MM.1S (cell line): ENCODE data around the gene RAD23A.

Source experiments
- EZH2phosphoT487 ChIP-seq: fragments of 300-600 bp; sonication (generic); IDR thresholded peaks from 2 replicates; pipeline ENCODE4 v1.6.1; 2018; ENCODE audit warnings: antibody characterized with exemption, low read length
- TF ChIP-seq, protein P1 (sequence below): fragments of 300-600 bp; sonication (generic); IDR thresholded peaks from 2 replicates; pipeline ENCODE4 v1.5.1; 2016; ENCODE audit warnings: antibody characterized with exemption, low read length, mixed read lengths

DNA sequence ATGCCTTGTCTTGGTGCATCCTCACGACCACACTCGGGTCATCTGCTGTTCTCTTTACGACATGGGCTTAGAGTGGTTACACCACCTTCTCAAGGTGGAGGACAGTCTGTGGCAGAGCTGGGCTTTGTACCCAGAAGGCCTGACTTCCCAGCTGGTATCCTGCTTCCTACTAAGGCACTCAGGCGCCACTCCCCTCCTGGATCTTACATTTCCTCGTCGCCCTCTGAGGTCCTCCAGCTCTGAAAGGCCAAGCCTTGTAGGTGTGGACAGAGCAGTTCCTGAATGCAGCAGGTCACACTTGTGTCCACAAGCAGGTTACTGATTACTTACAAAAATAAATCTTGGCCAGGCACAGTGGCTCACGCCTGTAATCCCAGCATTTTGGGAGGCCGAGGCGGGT lies 38.5 kb upstream of the RAD23A start:
- TF ChIP-seq, protein P1, sequence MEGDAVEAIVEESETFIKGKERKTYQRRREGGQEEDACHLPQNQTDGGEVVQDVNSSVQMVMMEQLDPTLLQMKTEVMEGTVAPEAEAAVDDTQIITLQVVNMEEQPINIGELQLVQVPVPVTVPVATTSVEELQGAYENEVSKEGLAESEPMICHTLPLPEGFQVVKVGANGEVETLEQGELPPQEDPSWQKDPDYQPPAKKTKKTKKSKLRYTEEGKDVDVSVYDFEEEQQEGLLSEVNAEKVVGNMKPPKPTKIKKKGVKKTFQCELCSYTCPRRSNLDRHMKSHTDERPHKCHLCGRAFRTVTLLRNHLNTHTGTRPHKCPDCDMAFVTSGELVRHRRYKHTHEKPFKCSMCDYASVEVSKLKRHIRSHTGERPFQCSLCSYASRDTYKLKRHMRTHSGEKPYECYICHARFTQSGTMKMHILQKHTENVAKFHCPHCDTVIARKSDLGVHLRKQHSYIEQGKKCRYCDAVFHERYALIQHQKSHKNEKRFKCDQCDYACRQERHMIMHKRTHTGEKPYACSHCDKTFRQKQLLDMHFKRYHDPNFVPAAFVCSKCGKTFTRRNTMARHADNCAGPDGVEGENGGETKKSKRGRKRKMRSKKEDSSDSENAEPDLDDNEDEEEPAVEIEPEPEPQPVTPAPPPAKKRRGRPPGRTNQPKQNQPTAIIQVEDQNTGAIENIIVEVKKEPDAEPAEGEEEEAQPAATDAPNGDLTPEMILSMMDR, result no peak
- TF ChIP-seq EZH2phosphoT487, result no peak
